CD1c-positive myeloid dendritic cell (primary cell): ENCODE measurements around the gene LIMD2.

Experiments
- DNase-seq: peaks from one replicate; pipeline ENCODE4 v3.0.0-alpha.2; 2016; ENCODE audit errors: extremely low spot score

The LIMD2 gene

GRCh38 chr17:63701456-63701820, 1.5 kb upstream of the LIMD2 start:
- peak; percentile 69 for DNase-seq

DNA sequence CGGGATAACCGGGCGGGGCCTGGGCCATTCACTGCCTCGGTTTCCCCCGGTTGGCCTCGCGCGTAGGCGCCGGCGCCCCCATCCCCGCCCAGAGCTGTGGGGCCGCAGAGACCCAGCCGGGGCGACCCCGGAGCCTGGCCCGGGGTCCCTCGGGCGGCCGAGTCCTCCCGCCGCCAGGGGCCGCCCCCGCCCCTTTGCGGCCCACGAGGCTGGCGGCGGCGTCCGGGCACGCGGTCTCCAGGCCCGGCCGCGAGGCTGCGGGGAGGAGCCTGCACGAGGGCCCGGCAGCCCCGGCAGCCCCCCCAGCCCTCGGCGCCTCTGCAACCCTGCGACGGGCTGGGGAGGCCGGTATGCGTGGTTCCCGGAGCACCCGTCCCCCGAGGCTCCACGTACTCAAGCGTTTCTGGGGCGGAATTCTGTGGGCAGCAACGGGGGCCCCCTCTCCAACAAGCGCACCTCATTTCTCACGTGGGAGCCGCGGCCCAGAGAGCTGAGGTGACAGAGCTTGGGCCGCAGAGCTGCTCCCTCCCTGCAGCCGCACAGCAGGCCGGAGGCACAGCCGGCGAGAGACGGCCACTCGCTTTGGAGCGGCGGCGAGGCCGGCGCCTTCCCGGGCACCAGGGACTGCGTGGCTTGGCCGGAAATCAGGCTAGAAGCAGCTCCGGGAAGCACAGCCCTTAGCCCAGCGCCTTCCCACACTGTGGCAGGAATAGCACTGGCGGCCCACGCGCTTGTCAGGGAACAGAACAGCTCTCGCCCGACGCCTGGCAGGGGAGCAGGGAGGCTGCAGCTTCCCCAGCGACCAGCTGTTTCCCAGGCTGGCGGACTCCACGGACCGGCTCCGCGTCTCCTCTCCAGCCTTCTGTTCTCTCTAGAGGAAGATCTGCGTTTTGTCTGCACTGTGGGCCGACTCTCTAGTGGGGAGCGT, 867 bp upstream of the LIMD2 start:
- DNase-seq: peak; percentile 81

GRCh38 chr17:63698886-63699637, 863 bp downstream of the LIMD2 start:
- peak; percentile 83 for DNase-seq

GRCh38 chr17:63698381-63698885, 1.5 kb downstream of the LIMD2 start:
- DNase-seq: peak; percentile 11

- DNase-seq: peak; percentile 86
Measured at GRCh38 chr17:63697341-63698286, 2.3 kb downstream of the LIMD2 start.

GRCh38 chr17:63696381-63696961, 3.5 kb downstream of the LIMD2 start:
- DNase-seq: peak; percentile 55

- DNase-seq: no peak
Measured at GRCh38 chr17:63695889-63696288, 4.0 kb downstream of the LIMD2 start.

- no peak for DNase-seq
Measured at GRCh38 chr17:63694950-63695773, 4.8 kb downstream of the LIMD2 start.

DNA sequence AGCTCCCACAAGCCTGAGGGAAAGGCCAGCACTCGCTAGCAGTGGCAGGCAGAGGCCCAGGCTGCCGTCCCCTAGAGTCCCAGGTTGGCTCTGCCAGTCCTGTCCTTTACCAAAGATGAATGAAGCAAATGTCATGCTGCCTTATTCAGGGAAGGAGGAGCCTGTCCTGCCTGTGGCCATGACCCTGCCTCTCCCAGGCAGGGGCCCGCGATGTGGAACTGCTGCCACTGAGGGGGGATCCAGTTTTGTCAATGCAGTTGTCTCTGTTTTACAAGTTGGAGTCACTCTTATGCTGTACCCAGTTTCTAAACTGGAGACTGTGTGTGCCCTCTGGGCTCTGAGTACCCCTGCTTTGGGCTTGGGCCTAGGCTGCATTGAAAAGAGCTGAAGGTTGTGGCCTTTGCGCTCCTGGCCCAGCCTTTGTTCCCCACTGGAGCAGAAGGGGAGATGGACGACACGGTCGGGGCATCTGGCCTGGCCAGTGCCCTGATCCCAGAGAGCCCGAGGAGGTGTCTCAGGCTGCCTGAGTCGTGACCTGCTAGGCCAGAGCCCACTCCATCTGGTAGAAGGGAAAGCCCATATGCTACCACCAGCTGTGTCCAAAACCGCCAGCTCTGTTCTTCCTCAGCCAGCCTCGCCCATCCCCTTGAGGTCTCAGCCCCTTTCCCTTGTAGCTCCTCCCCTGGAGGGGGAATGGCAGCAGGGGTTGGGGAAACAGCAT, 5.5 kb downstream of the LIMD2 start:
- DNase-seq: no peak

- DNase-seq: no peak
Measured at GRCh38 chr17:63693411-63694113, 6.4 kb downstream of the LIMD2 start.

GRCh38 chr17:63692195-63692816, 7.6 kb downstream of the LIMD2 start:
- DNase-seq: no peak

- DNase-seq: no peak
Measured at GRCh38 chr17:63689479-63689878, 10.4 kb downstream of the LIMD2 start.

DNA sequence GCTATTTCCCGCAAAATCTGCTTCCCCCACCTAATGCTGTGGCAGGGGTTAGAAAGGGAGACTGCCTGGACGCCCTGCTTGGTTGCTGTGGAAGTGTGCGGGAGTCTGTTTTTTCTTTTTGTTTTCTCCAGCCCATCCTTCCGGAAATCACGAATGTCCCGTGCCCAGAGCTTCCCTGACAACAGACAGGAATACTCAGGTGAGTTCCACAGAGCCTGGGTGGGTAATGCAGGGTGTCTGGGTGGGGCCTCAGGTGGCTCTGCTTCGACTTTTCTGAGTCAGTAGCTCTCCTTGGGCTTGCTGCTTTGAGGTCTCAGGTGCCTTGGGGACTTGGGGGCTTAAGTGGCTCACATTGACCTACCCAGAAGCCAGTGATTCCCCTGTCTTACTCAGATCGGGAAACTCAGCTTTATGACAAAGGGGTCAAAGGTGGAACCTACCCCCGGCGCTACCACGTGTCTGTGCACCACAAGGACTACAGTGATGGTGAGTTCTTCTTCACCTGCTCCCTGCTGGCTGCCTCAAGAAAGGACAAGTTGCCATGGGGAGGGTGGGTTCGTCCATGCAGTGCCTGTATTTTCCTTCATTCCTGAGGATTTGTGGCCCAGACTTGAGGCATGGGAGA, 11.4 kb downstream of the LIMD2 start:
- DNase-seq: no peak

DNA sequence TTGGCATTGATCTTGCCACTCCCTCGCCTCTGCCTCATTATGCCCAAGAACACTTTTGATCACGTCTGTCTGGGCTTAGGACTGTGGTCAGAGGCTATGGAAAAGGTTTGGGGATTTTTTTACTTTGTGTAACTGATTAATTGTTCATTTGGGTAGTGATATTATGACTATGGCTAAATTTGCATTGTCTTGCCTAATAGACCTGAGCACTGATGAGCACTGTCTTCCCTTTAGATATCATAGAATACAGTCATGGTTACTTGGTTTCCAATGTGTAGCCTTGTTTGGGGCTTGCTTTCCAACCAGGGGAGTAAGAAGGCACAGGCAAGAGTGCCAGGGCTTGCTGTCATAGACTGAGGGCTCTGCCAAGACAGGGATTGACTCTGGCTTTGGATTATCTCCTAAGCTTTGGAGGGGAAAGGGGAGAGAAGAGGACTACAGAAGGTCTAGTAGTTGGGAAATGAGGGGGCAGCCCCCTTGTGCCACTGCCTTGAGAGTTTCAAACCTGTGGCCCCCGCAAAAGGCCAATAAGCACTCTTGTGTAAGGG, 13.7 kb downstream of the LIMD2 start:
- no peak for DNase-seq

GRCh38 chr17:63685578-63685977, 14.3 kb downstream of the LIMD2 start:
- DNase-seq: no peak

GRCh38 chr17:63685041-63685440, 14.9 kb downstream of the LIMD2 start:
- DNase-seq: no peak

- no peak for DNase-seq
Measured at GRCh38 chr17:63682981-63683380, 16.9 kb downstream of the LIMD2 start.

GRCh38 chr17:63682441-63682840, 17.5 kb downstream of the LIMD2 start:
- DNase-seq: peak; percentile 36
